ENCODE results near the gene MRPS9. TPM values are rescaled to one million over a fixed set of nuclear protein-coding genes. Genes with fewer than 3 reads are reported as not detected.

MRPS9 gene
- total RNA-seq, 1 experiment from 2014 or later = 22.1 TPM

Other genes with a start within 250 kb of the MRPS9 start
- gene POU3F3, start 184.0 kb upstream of the MRPS9 start, total RNA-seq (2014; rRNA removed) = not detected in 2 replicates
- gene GPR45, start 203.7 kb downstream of the MRPS9 start, total RNA-seq (2014; rRNA removed) = not detected in 2 replicates